Measurements from ENCODE around the gene ANAPC4. TPM values are rescaled to one million over a fixed set of nuclear protein-coding genes. Genes with fewer than 3 reads are reported as not detected.

The ANAPC4 gene
- total and polyA plus RNA-seq, 4 donors: 15.4 to 98.5 (median 32.5) TPM

GRCh38 chr4:25361253-25361652 lies 15.8 kb upstream of the ANAPC4 start:
- 98 to 99% methylated on average over 9 of the region's 9 CpGs for WGBS, 2 donors
- no peak for DNase-seq
- peaks cover 4 to 8% (median 4%) of the 10 kb centered on the region in 4 donors for H3K36me3 ChIP-seq (ENCODE audit: control insufficient read depth in 4 of 4, insufficient read depth in 4 of 4, low read length in 4 of 4)
- TF ChIP-seq, protein P1, sequence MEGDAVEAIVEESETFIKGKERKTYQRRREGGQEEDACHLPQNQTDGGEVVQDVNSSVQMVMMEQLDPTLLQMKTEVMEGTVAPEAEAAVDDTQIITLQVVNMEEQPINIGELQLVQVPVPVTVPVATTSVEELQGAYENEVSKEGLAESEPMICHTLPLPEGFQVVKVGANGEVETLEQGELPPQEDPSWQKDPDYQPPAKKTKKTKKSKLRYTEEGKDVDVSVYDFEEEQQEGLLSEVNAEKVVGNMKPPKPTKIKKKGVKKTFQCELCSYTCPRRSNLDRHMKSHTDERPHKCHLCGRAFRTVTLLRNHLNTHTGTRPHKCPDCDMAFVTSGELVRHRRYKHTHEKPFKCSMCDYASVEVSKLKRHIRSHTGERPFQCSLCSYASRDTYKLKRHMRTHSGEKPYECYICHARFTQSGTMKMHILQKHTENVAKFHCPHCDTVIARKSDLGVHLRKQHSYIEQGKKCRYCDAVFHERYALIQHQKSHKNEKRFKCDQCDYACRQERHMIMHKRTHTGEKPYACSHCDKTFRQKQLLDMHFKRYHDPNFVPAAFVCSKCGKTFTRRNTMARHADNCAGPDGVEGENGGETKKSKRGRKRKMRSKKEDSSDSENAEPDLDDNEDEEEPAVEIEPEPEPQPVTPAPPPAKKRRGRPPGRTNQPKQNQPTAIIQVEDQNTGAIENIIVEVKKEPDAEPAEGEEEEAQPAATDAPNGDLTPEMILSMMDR (IDR thresholded peaks at IDR 0.05; ENCODE audit: control extremely low read depth, extremely low read depth): no peak
- H3K9ac ChIP-seq (ENCODE audit: insufficient read depth in 1 of 2, low read length in 2 of 2): no peak overlapping the region
- no peaks in the 10 kb centered on the region for H3K9me3 ChIP-seq (ENCODE audit: control insufficient read depth in 4 of 4, insufficient read depth in 3 of 4, low read length in 3 of 4)
- no peaks in the 10 kb centered on the region for H3K27me3 ChIP-seq (ENCODE audit: control insufficient read depth in 3 of 3, insufficient read depth in 3 of 3, low read length in 2 of 3)
- no peak for ATAC-seq (ENCODE audit: insufficient read depth, low FRiP score)
- H3K27ac ChIP-seq (ENCODE audit: low read depth in 1 of 2, low read length in 1 of 2): no peak overlapping the region
- H3K4me1 ChIP-seq (ENCODE audit: control insufficient read depth in 5 of 5, insufficient read depth in 5 of 5, low read length in 5 of 5): no peaks in the 10 kb centered on the region
- H3K4me3 ChIP-seq: no peak overlapping the region

- TF ChIP-seq, protein P1 (IDR thresholded peaks at IDR 0.05; ENCODE audit: control extremely low read depth, extremely low read depth): peak; percentile 15
- H3K36me3 ChIP-seq (ENCODE audit: control insufficient read depth in 4 of 4, insufficient read depth in 4 of 4, low read length in 4 of 4): peaks cover 0 to 13% (median 8%) of the 10 kb centered on the region in 4 donors
- 87 to 95% methylated on average over 2 of the region's 2 CpGs for WGBS, 2 donors
- H3K9me3 ChIP-seq (ENCODE audit: control insufficient read depth in 4 of 4, insufficient read depth in 3 of 4, low read length in 3 of 4): no peaks in the 10 kb centered on the region
- no peak overlapping the region for H3K4me3 ChIP-seq
- H3K9ac ChIP-seq (ENCODE audit: insufficient read depth in 1 of 2, low read length in 2 of 2): no peak overlapping the region
- ATAC-seq (ENCODE audit: insufficient read depth, low FRiP score) (no peak), DNase-seq (peak in 2 of 3 donors; percentile 54 to 62)
- H3K27ac ChIP-seq (ENCODE audit: low read depth in 1 of 2, low read length in 1 of 2): no peak overlapping the region
- no peaks in the 10 kb centered on the region for H3K4me1 ChIP-seq (ENCODE audit: control insufficient read depth in 5 of 5, insufficient read depth in 5 of 5, low read length in 5 of 5)
- no peaks in the 10 kb centered on the region for H3K27me3 ChIP-seq (ENCODE audit: control insufficient read depth in 3 of 3, insufficient read depth in 3 of 3, low read length in 2 of 3)
Measured at GRCh38 chr4:25367004-25367621, 9.9 kb upstream of the ANAPC4 start.

DNA sequence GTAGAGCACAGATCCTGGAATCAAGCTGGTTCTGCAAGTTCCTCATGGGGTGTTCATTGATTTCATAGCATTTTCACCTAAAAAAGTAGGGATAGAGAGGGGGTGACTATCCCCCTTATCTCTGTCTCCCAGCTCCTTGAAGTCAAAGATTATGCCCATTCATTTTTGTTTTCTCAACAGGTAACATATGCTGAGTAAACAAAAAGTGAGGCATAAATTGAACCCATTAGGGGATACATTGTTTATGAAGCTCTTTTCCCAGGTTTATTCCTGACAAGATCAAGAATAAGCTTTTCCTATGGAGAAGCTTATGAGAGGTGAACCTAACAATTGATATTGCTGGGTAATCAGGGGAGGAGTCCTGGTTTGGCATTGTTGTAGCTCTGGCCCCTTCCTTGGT lies 9.2 kb upstream of the ANAPC4 start:
- no peak for ATAC-seq (ENCODE audit: insufficient read depth, low FRiP score)
- Histone ChIP-seq H3K9me3 (ENCODE audit: control insufficient read depth in 4 of 4, insufficient read depth in 3 of 4, low read length in 3 of 4) (no peaks in the 10 kb centered on the region), H3K4me3 (no peak overlapping the region), H3K4me1 (ENCODE audit: control insufficient read depth in 5 of 5, insufficient read depth in 5 of 5, low read length in 5 of 5) (no peaks in the 10 kb centered on the region), H3K36me3 (ENCODE audit: control insufficient read depth in 4 of 4, insufficient read depth in 4 of 4, low read length in 4 of 4) (peaks cover 0 to 12% (median 7%) of the 10 kb centered on the region in 4 donors), H3K9ac (ENCODE audit: insufficient read depth in 1 of 2, low read length in 2 of 2) (no peak overlapping the region), H3K27me3 (ENCODE audit: control insufficient read depth in 3 of 3, insufficient read depth in 3 of 3, low read length in 2 of 3) (no peaks in the 10 kb centered on the region), H3K27ac (ENCODE audit: low read depth in 1 of 2, low read length in 1 of 2) (no peak overlapping the region)
- TF ChIP-seq, protein P1 (IDR thresholded peaks at IDR 0.05; ENCODE audit: control extremely low read depth, extremely low read depth): no peak
- DNase-seq: no peak

GRCh38 chr4:25368315-25368714 lies 8.7 kb upstream of the ANAPC4 start:
- no peaks in the 10 kb centered on the region for H3K27me3 ChIP-seq (ENCODE audit: control insufficient read depth in 3 of 3, insufficient read depth in 3 of 3, low read length in 2 of 3)
- H3K27ac ChIP-seq (ENCODE audit: low read depth in 1 of 2, low read length in 1 of 2): no peak overlapping the region
- ATAC-seq (ENCODE audit: insufficient read depth, low FRiP score) (no peak), DNase-seq (no peak)
- H3K36me3 ChIP-seq (ENCODE audit: control insufficient read depth in 4 of 4, insufficient read depth in 4 of 4, low read length in 4 of 4): peaks cover 0 to 12% (median 7%) of the 10 kb centered on the region in 4 donors
- no peaks in the 10 kb centered on the region for H3K9me3 ChIP-seq (ENCODE audit: control insufficient read depth in 4 of 4, insufficient read depth in 3 of 4, low read length in 3 of 4)
- WGBS, 2 donors: 74 to 87% methylated on average over 6 of the region's 6 CpGs
- no peaks in the 10 kb centered on the region for H3K4me1 ChIP-seq (ENCODE audit: control insufficient read depth in 5 of 5, insufficient read depth in 5 of 5, low read length in 5 of 5)
- no peak overlapping the region for H3K9ac ChIP-seq (ENCODE audit: insufficient read depth in 1 of 2, low read length in 2 of 2)
- TF ChIP-seq, protein P1 (IDR thresholded peaks at IDR 0.05; ENCODE audit: control extremely low read depth, extremely low read depth): no peak
- H3K4me3 ChIP-seq: no peak overlapping the region

All from lung (tissue), 12 donors.